IMR-90 (cell line): ENCODE results near the gene OXLD1. TPM values are rescaled to one million over a fixed set of nuclear protein-coding genes. Genes with fewer than 3 reads are reported as not detected.

Experiments used
- ATAC-seq: fragments of 200-7000 bp; cut with Tn5 transposase; 2 replicates; pipeline ENCODE4 v1.9.1; 2020; ENCODE audit warnings: low read depth, mild to moderate bottlenecking, moderate library complexity
- BruUV-seq: library from RNA; stranded (reverse); fragments of 400-500 nt; replicated peaks from 2 replicates; lab custom pipeline; 2021; lab: Mats Ljungman, UMichigan
- CTCF ChIA-PET: fragments of 300-600 bp; formaldehyde crosslinking; extraction: SDS; loops from one replicate; lab custom pipeline; 2021; ENCODE audit warnings: antibody characterized with exemption; lab: Yijun Ruan, JAX
- POLR2A ChIA-PET: fragments of 300-600 bp; sonication (Branson Sonifier 250); formaldehyde crosslinking; loops from one replicate; lab custom pipeline; 2022; ENCODE audit warnings: antibody characterized with exemption; ENCODE audit not compliant: unreplicated experiment; lab: Charles Lee
- DNase-seq: peaks from one replicate; pipeline ENCODE4 v3.0.0; 2013
- H2AFZ ChIP-seq: replicated peaks from 2 replicates; pipeline ENCODE3; 2013; ENCODE audit warnings: low read length, mild to moderate bottlenecking; ENCODE audit not compliant: poor library complexity
- H2AK5ac ChIP-seq: 2 replicates; pipeline ENCODE4 v1.6.1; 2013; ENCODE audit warnings: low read depth, low read length, inconsistent platforms
- H2AK9ac ChIP-seq: replicated peaks from 2 replicates; pipeline ENCODE3; 2013; ENCODE audit warnings: mild to moderate bottlenecking, low read depth, low read length, moderate library complexity; ENCODE audit not compliant: poor library complexity
- H2BK120ac ChIP-seq: 2 replicates; pipeline ENCODE4 v1.6.1; 2013; ENCODE audit warnings: low read depth, low read length, inconsistent platforms
- H2BK15ac ChIP-seq: 3 replicates; pipeline ENCODE4 v1.6.1; 2013; ENCODE audit warnings: low read depth, low read length, inconsistent platforms
- H2BK20ac ChIP-seq: 2 replicates; pipeline ENCODE4 v1.6.1; 2013; ENCODE audit warnings: low read depth, mild to moderate bottlenecking, inconsistent platforms, low read length, moderate library complexity
- H2BK5ac ChIP-seq: 2 replicates; pipeline ENCODE4 v1.6.1; 2013; ENCODE audit warnings: mild to moderate bottlenecking, low read depth, low read length, inconsistent platforms; ENCODE audit not compliant: poor library complexity, severe bottlenecking
- H3K14ac ChIP-seq: replicated peaks from 2 replicates; pipeline ENCODE4 v1.6.1; 2013; ENCODE audit warnings: low read depth, low read length, inconsistent platforms
- H3K18ac ChIP-seq: 2 replicates; pipeline ENCODE4 v1.6.1; 2013; ENCODE audit warnings: low read depth, low read length, control low read depth
- H3K23ac ChIP-seq: 2 replicates; pipeline ENCODE4 v1.6.1; 2013; ENCODE audit warnings: low read depth, low read length, inconsistent platforms
- H3K27ac ChIP-seq: 2 replicates; pipeline ENCODE4 v1.5.1; 2013; ENCODE audit warnings: mild to moderate bottlenecking, control low read depth, low read length; ENCODE audit not compliant: insufficient read depth
- H3K27me3 ChIP-seq: 2 replicates; pipeline ENCODE4 v1.6.1; 2013; ENCODE audit warnings: low read length; ENCODE audit not compliant: control insufficient read depth, insufficient read depth
- H3K36me3 ChIP-seq: 2 replicates; pipeline ENCODE4 v1.6.1; 2013; ENCODE audit warnings: low read length, mixed read lengths; ENCODE audit not compliant: control insufficient read depth, insufficient read depth
- H3K4ac ChIP-seq: 2 replicates; pipeline ENCODE4 v1.6.1; 2013; ENCODE audit warnings: low read depth, low read length, inconsistent platforms
- H3K4me1 ChIP-seq: 2 replicates; pipeline ENCODE4 v1.6.1; 2013; ENCODE audit warnings: low read length, mixed read lengths; ENCODE audit not compliant: control insufficient read depth, insufficient read depth
- H3K4me2 ChIP-seq: 2 replicates; pipeline ENCODE4 v1.6.1; 2013; ENCODE audit warnings: low read depth, mild to moderate bottlenecking, control low read depth, low read length, moderate library complexity
- H3K4me3 ChIP-seq: 2 replicates; pipeline ENCODE4 v1.5.1; 2013; ENCODE audit warnings: low read depth, mild to moderate bottlenecking, control low read depth, low read length, moderate library complexity; ENCODE audit not compliant: insufficient read depth
- H3K56ac ChIP-seq: 2 replicates; pipeline ENCODE4 v1.6.1; 2013; ENCODE audit warnings: low read length, inconsistent platforms; ENCODE audit not compliant: insufficient read depth; ENCODE audit errors: extremely low read depth
- H3K79me1 ChIP-seq, 2 experiments: 2 replicates each; pipeline ENCODE4 v1.6.1; 2013; ENCODE audit warnings: low read length in 2 of 2, inconsistent platforms in 1 of 2, low read depth in 1 of 2
- H3K9ac ChIP-seq: 2 replicates; pipeline ENCODE4 v1.6.1; 2013; ENCODE audit warnings: low read depth, low read length, control low read depth
- H3K9me1 ChIP-seq: 2 replicates; pipeline ENCODE4 v1.6.1; 2013; ENCODE audit warnings: low read length, inconsistent platforms; ENCODE audit not compliant: insufficient read depth
- H3K9me3 ChIP-seq: 2 replicates; pipeline ENCODE4 v1.6.1; 2013; ENCODE audit warnings: low read length; ENCODE audit not compliant: control insufficient read depth, insufficient read depth
- H4K20me1 ChIP-seq: 2 replicates; pipeline ENCODE4 v1.6.1; 2013; ENCODE audit warnings: low read length, inconsistent platforms; ENCODE audit not compliant: insufficient read depth
- H4K5ac ChIP-seq: 2 replicates; pipeline ENCODE4 v1.6.1; 2013; ENCODE audit warnings: mild to moderate bottlenecking, low read depth, low read length, control low read depth
- H4K8ac ChIP-seq, 2 experiments: 2 replicates each; pipeline ENCODE4 v1.6.1; 2013; ENCODE audit warnings: low read depth in 2 of 2, low read length in 2 of 2, control low read depth in 1 of 2, inconsistent platforms in 1 of 2
- H4K91ac ChIP-seq: 2 replicates; pipeline ENCODE4 v1.6.1; 2013; ENCODE audit warnings: low read depth, low read length, inconsistent platforms; ENCODE audit not compliant: insufficient read depth
- BHLHE40 ChIP-seq: fragments of 150-350 bp; IDR thresholded peaks from 2 replicates; pipeline ENCODE4 v1.6.1; 2016; ENCODE audit warnings: mild to moderate bottlenecking, low read depth, low read length
- CHD1 ChIP-seq: IDR thresholded peaks from 2 replicates; pipeline ENCODE4 v1.6.1; 2012; ENCODE audit warnings: low read depth, low read length, improper control_type of control experiment
- FOS ChIP-seq: fragments of 150-350 bp; IDR thresholded peaks from 2 replicates; pipeline ENCODE4 v1.6.1; 2016; ENCODE audit warnings: low read depth, low read length
- MAFK ChIP-seq: IDR thresholded peaks from 2 replicates; pipeline ENCODE4 v1.6.1; 2012; ENCODE audit warnings: low read depth, low read length, improper control_type of control experiment
- NFE2L2 ChIP-seq: fragments of 150-350 bp; IDR thresholded peaks from 2 replicates; pipeline ENCODE4 v1.6.1; 2016; ENCODE audit warnings: low read depth, mild to moderate bottlenecking, low read length
- POLR2A ChIP-seq: IDR thresholded peaks from 2 replicates; pipeline ENCODE4 v1.6.1; 2012; ENCODE audit warnings: mild to moderate bottlenecking, low read depth, low read length
- SMC3 ChIP-seq: fragments of 150-350 bp; IDR thresholded peaks from 2 replicates; pipeline ENCODE4 v1.6.1; 2016; ENCODE audit warnings: low read depth, mild to moderate bottlenecking, antibody characterized with exemption, low read length, moderate library complexity
- USF2 ChIP-seq: fragments of 150-350 bp; IDR thresholded peaks from 2 replicates; pipeline ENCODE4 v1.6.1; 2017; ENCODE audit warnings: mild to moderate bottlenecking, antibody characterized with exemption, low read length, low read depth
- WGBS, 2 experiments: methylation state at CpG; one replicate each; pipeline versions ENCODE4 v1.1.5 to v1.1.7; 2013; ENCODE audit warnings: missing lambda C conversion rate in 2 of 2; ENCODE audit not compliant: insufficient read length in 1 of 2; ENCODE audit errors: extremely low coverage in 2 of 2; 5-methylcytosine and 5-hydroxymethylcytosine counted together
- dilution Hi-C: fragments of 300-500 bp; cut with HindIII; formaldehyde crosslinking; loops from one replicate; pipeline ENCODE4 v1.14.3; 2018; ENCODE audit warnings: low sequenced_read_pairs; ENCODE audit not compliant: unreplicated experiment
- in situ Hi-C: fragments of 300-500 bp; cut with MboI; formaldehyde crosslinking; loops from 3 replicates; pipeline ENCODE4 v1.14.3; 2019; ENCODE audit warnings: low sequenced_read_pairs, inconsistent platforms, mixed read lengths
- intact Hi-C: fragments of 100-400 bp; cut with micrococcal nuclease; formaldehyde crosslinking; loops from 2 replicates; pipeline ENCODE4 v1.10.0; 2022
- polyA plus RNA-seq, 3 experiments: library from polyadenylated mRNA; depleted of rRNA; stranded (reverse); fragments of >200 nt; gene quantifications; 2 replicates each; pipeline ENCODE4 v1.2.3, GENCODE V29; 2012; ENCODE audit warnings: low replicate concordance in 1 of 3
- total RNA-seq: library from RNA; depleted of rRNA; stranded (reverse); fragments of >200 nt; gene quantifications from 2 replicates; pipeline ENCODE4 v1.2.3, GENCODE V29; 2012

Gene OXLD1
- total and polyA plus RNA-seq, 2 of the 4 experiments (the other 2 are of a cell fraction) = 9.9 to 22.3 TPM

- H2AK9ac ChIP-seq = no peak overlapping the region
- in situ Hi-C loops (no loop called here), dilution Hi-C loops (no loop called here), intact Hi-C loops (no loop called here)
- no TSS peak for BruUV-seq
- peaks cover 51% of the 10 kb centered on the region for H4K20me1 ChIP-seq
- no peak overlapping the region for H4K91ac ChIP-seq
- no peak overlapping the region for H4K5ac ChIP-seq
- no peak overlapping the region for H2BK120ac ChIP-seq
- H3K9me1 ChIP-seq = peaks cover 11% of the 10 kb centered on the region
- DNase-seq (no peak), ATAC-seq (no peak)
- H3K79me1 ChIP-seq = peaks cover 16 to 36% of the 10 kb centered on the region in 2 experiments
- H3K27me3 ChIP-seq = no peaks in the 10 kb centered on the region
- no peak overlapping the region for H3K56ac ChIP-seq
- TF ChIP-seq CHD1 (no peak), USF2 (no peak), MAFK (no peak), SMC3 (no peak), POLR2A (no peak), BHLHE40 (no peak), NFE2L2 (no peak), FOS (no peak)
- peaks cover under 1% of the 10 kb centered on the region for H3K4me1 ChIP-seq
- no peak overlapping the region for H4K8ac ChIP-seq
- peaks cover 29% of the 10 kb centered on the region for H3K36me3 ChIP-seq
- H3K9ac ChIP-seq = no peak overlapping the region
- CTCF ChIA-PET = interaction anchor here (0.6 kb wide), 1 partner anchor 16 kb away, joined by 7 read pairs; no protein-coding TSS in a partner anchor
- H2BK20ac ChIP-seq = no peak overlapping the region
- WGBS, 2 experiments = 96% methylated on average over 3 of the region's 8 CpGs; no CpG with 5 or more reads in 1 of the 2 experiments
- H3K4me3 ChIP-seq = no peak overlapping the region
- no peak overlapping the region for H3K18ac ChIP-seq
- POLR2A ChIA-PET = no interaction called here
- no peak overlapping the region for H3K4ac ChIP-seq
- H3K23ac ChIP-seq = no peak overlapping the region
- no peaks in the 10 kb centered on the region for H3K9me3 ChIP-seq
- no peak overlapping the region for H3K14ac ChIP-seq
- H2BK5ac ChIP-seq = no peak overlapping the region
- H2BK15ac ChIP-seq = no peak overlapping the region
- no peak overlapping the region for H3K27ac ChIP-seq
- no peak overlapping the region for H2AK5ac ChIP-seq
- H2AFZ ChIP-seq = no peak overlapping the region
- no peak overlapping the region for H3K4me2 ChIP-seq
These were observed 36.1 kb downstream of the OXLD1 start for GRCh38 chr17:81630274-81630673.
